Neuron (in vitro differentiated cells): ENCODE results near the gene ACTL7B.

Experiments
- H2AFZ ChIP-seq: one replicate; pipeline ENCODE4 v1.6.1; 2013; ENCODE audit warnings: low read depth, mild to moderate bottlenecking, inconsistent platforms, low read length, moderate library complexity
- H3K27me3 ChIP-seq: one replicate; pipeline ENCODE4 v1.6.1; 2013; ENCODE audit warnings: low read length; ENCODE audit not compliant: insufficient read depth
- H3K36me3 ChIP-seq: one replicate; pipeline ENCODE4 v1.6.1; 2013; ENCODE audit warnings: low read length; ENCODE audit not compliant: insufficient read depth
- H3K4me1 ChIP-seq: one replicate; pipeline ENCODE4 v1.6.1; 2013; ENCODE audit warnings: low read length; ENCODE audit not compliant: insufficient read depth
- H3K4me3 ChIP-seq: 2 replicates; pipeline ENCODE4 v1.5.1; 2013; ENCODE audit warnings: mild to moderate bottlenecking, low read length, moderate library complexity
- H3K9me3 ChIP-seq: one replicate; pipeline ENCODE4 v1.6.1; 2013; ENCODE audit warnings: low read length

ACTL7B gene

GRCh38 chr9:108883085-108883484 lies 27.3 kb upstream of the ACTL7B start:
- peaks cover 50% of the 10 kb centered on the region for H3K36me3 ChIP-seq
- no peak overlapping the region for H2AFZ ChIP-seq
- no peak overlapping the region for H3K4me3 ChIP-seq
- H3K27me3 ChIP-seq: no peaks in the 10 kb centered on the region
- no peaks in the 10 kb centered on the region for H3K4me1 ChIP-seq
- H3K9me3 ChIP-seq: no peaks in the 10 kb centered on the region

- H3K4me3 ChIP-seq: no peak overlapping the region
- H2AFZ ChIP-seq: no peak overlapping the region
- peaks cover 51% of the 10 kb centered on the region for H3K36me3 ChIP-seq
- no peaks in the 10 kb centered on the region for H3K4me1 ChIP-seq
- H3K27me3 ChIP-seq: no peaks in the 10 kb centered on the region
- H3K9me3 ChIP-seq: no peaks in the 10 kb centered on the region
Measured at GRCh38 chr9:108882052-108882888, 26.5 kb upstream of the ACTL7B start.

GRCh38 chr9:108880738-108881316 lies 25.0 kb upstream of the ACTL7B start:
- H3K4me3 ChIP-seq: no peak overlapping the region
- no peaks in the 10 kb centered on the region for H3K4me1 ChIP-seq
- no peaks in the 10 kb centered on the region for H3K27me3 ChIP-seq
- H3K36me3 ChIP-seq: peaks cover 61% of the 10 kb centered on the region
- H3K9me3 ChIP-seq: no peaks in the 10 kb centered on the region
- no peak overlapping the region for H2AFZ ChIP-seq

- no peaks in the 10 kb centered on the region for H3K27me3 ChIP-seq
- H3K9me3 ChIP-seq: no peaks in the 10 kb centered on the region
- peaks cover 82% of the 10 kb centered on the region for H3K36me3 ChIP-seq
- H2AFZ ChIP-seq: no peak overlapping the region
- H3K4me1 ChIP-seq: no peaks in the 10 kb centered on the region
- no peak overlapping the region for H3K4me3 ChIP-seq
Measured at GRCh38 chr9:108877524-108877923, 21.7 kb upstream of the ACTL7B start.

GRCh38 chr9:108876425-108876824 lies 20.6 kb upstream of the ACTL7B start:
- H3K4me3 ChIP-seq: no peak overlapping the region
- no peaks in the 10 kb centered on the region for H3K4me1 ChIP-seq
- no peaks in the 10 kb centered on the region for H3K9me3 ChIP-seq
- H3K27me3 ChIP-seq: no peaks in the 10 kb centered on the region
- peaks cover 83% of the 10 kb centered on the region for H3K36me3 ChIP-seq
- H2AFZ ChIP-seq: no peak overlapping the region

- peaks cover 80% of the 10 kb centered on the region for H3K36me3 ChIP-seq
Measured at GRCh38 chr9:108874058-108874788, 18.4 kb upstream of the ACTL7B start.

GRCh38 chr9:108869092-108869725 lies 13.4 kb upstream of the ACTL7B start:
- Histone ChIP-seq H3K9me3 (peaks cover 2% of the 10 kb centered on the region), H2AFZ (no peak overlapping the region), H3K27me3 (no peaks in the 10 kb centered on the region), H3K36me3 (peaks cover 42% of the 10 kb centered on the region), H3K4me1 (no peaks in the 10 kb centered on the region), H3K4me3 (no peak overlapping the region)

More at GRCh38 chr9:108874058-108874788, 18.4 kb upstream of the ACTL7B start:
- Histone ChIP-seq H2AFZ (no peak overlapping the region), H3K4me1 (no peaks in the 10 kb centered on the region), H3K9me3 (peaks cover 2% of the 10 kb centered on the region), H3K4me3 (no peak overlapping the region), H3K27me3 (no peaks in the 10 kb centered on the region)

- peaks cover 2% of the 10 kb centered on the region for H3K9me3 ChIP-seq
- no peaks in the 10 kb centered on the region for H3K4me1 ChIP-seq
- H2AFZ ChIP-seq: no peak overlapping the region
- H3K36me3 ChIP-seq: peaks cover 28% of the 10 kb centered on the region
- H3K27me3 ChIP-seq: no peaks in the 10 kb centered on the region
- no peak overlapping the region for H3K4me3 ChIP-seq
Measured at GRCh38 chr9:108867829-108868228, 12.0 kb upstream of the ACTL7B start.

- Histone ChIP-seq H2AFZ (no peak overlapping the region), H3K4me3 (no peak overlapping the region), H3K4me1 (no peaks in the 10 kb centered on the region), H3K27me3 (no peaks in the 10 kb centered on the region), H3K9me3 (peaks cover 5% of the 10 kb centered on the region), H3K36me3 (peaks cover 26% of the 10 kb centered on the region)
Measured at GRCh38 chr9:108867116-108867515, 11.3 kb upstream of the ACTL7B start.

- H3K27me3 ChIP-seq: no peaks in the 10 kb centered on the region
- peaks cover 15% of the 10 kb centered on the region for H3K36me3 ChIP-seq
- no peak overlapping the region for H2AFZ ChIP-seq
- peaks cover 3% of the 10 kb centered on the region for H3K9me3 ChIP-seq
- H3K4me1 ChIP-seq: no peaks in the 10 kb centered on the region
- H3K4me3 ChIP-seq: no peak overlapping the region
Measured at GRCh38 chr9:108866001-108866420, 10.2 kb upstream of the ACTL7B start.

GRCh38 chr9:108865037-108865436 lies 9.3 kb upstream of the ACTL7B start:
- Histone ChIP-seq H3K36me3 (peaks cover 8% of the 10 kb centered on the region), H2AFZ (no peak overlapping the region), H3K27me3 (no peaks in the 10 kb centered on the region), H3K4me3 (no peak overlapping the region), H3K9me3 (peaks cover 3% of the 10 kb centered on the region), H3K4me1 (no peaks in the 10 kb centered on the region)

- peaks cover 8% of the 10 kb centered on the region for H3K36me3 ChIP-seq
- H3K27me3 ChIP-seq: no peaks in the 10 kb centered on the region
- H3K4me3 ChIP-seq: no peak overlapping the region
- H3K4me1 ChIP-seq: no peaks in the 10 kb centered on the region
- no peak overlapping the region for H2AFZ ChIP-seq
- H3K9me3 ChIP-seq: peaks cover 3% of the 10 kb centered on the region
Measured at GRCh38 chr9:108864446-108864845, 8.7 kb upstream of the ACTL7B start.

GRCh38 chr9:108863891-108864290 lies 8.1 kb upstream of the ACTL7B start:
- H3K36me3 ChIP-seq: peaks cover 4% of the 10 kb centered on the region
- H3K9me3 ChIP-seq: peaks cover 3% of the 10 kb centered on the region
- H3K27me3 ChIP-seq: no peaks in the 10 kb centered on the region
- H3K4me1 ChIP-seq: no peaks in the 10 kb centered on the region
- no peak overlapping the region for H2AFZ ChIP-seq
- H3K4me3 ChIP-seq: no peak overlapping the region
